PC-3 (cell line): ENCODE measurements around the gene RNF26. TPM values are rescaled to one million over a fixed set of nuclear protein-coding genes. Genes with fewer than 3 reads are reported as not detected.

Source experiments
- ATAC-seq: fragments of 200-7000 bp; cut with Tn5 transposase; 2 replicates; pipeline ENCODE4 v1.9.1; 2020; ENCODE audit warnings: mild to moderate bottlenecking, moderate library complexity
- BruUV-seq: library from RNA; stranded (reverse); fragments of 400-500 nt; replicated peaks from 2 replicates; lab custom pipeline; 2021; lab: Mats Ljungman, UMichigan
- CTCF ChIA-PET: fragments of 300-600 bp; sonication (Branson Sonifier 250); formaldehyde crosslinking; loops from one replicate; lab custom pipeline; 2022; ENCODE audit warnings: antibody characterized with exemption; lab: Charles Lee
- POLR2A ChIA-PET: fragments of 300-600 bp; sonication (Branson Sonifier 250); formaldehyde crosslinking; loops from one replicate; lab custom pipeline; 2022; ENCODE audit warnings: antibody characterized with exemption; ENCODE audit not compliant: unreplicated experiment; lab: Charles Lee
- DNase-seq: peaks from one replicate; pipeline ENCODE4 v3.0.0-alpha.2; 2015
- H2AFZ ChIP-seq: fragments of 300-600 bp; sonication (generic); 2 replicates; pipeline ENCODE4 v1.6.0; 2016; ENCODE audit warnings: antibody characterized with exemption, low read length
- H3F3A ChIP-seq: fragments of 300-600 bp; sonication (generic); one replicate; pipeline ENCODE4 v1.6.0; 2017; ENCODE audit warnings: antibody characterized with exemption, low read length, control low read depth, mild to moderate bottlenecking; ENCODE audit not compliant: unreplicated experiment
- H3K27ac ChIP-seq: fragments of 300-600 bp; sonication (generic); 2 replicates; pipeline ENCODE4 v1.5.1; 2016; ENCODE audit warnings: mild to moderate bottlenecking, low read length
- H3K27me3 ChIP-seq: fragments of 300-600 bp; sonication (generic); 2 replicates; pipeline ENCODE4 v1.6.1; 2016; ENCODE audit warnings: low read length, mixed read lengths
- H3K36me3 ChIP-seq: fragments of 300-600 bp; sonication (generic); 2 replicates; pipeline ENCODE4 v1.6.1; 2016; ENCODE audit warnings: low read depth, mixed run types, low read length, mixed read lengths
- H3K4me1 ChIP-seq: fragments of 300-600 bp; sonication (generic); 2 replicates; pipeline ENCODE4 v1.5.1; 2016; ENCODE audit warnings: low read length; ENCODE audit not compliant: insufficient read depth
- H3K4me2 ChIP-seq: fragments of 300-600 bp; sonication (generic); 2 replicates; pipeline ENCODE4 v1.6.0; 2016; ENCODE audit warnings: low read length
- H3K4me3 ChIP-seq: fragments of 300-600 bp; sonication (generic); 2 replicates; pipeline ENCODE4 v1.5.1; 2016; ENCODE audit warnings: mild to moderate bottlenecking, low read length, mixed read lengths
- H3K79me2 ChIP-seq: fragments of 300-600 bp; sonication (generic); 2 replicates; pipeline ENCODE4 v1.6.1; 2017; ENCODE audit warnings: low read length, mixed read lengths
- H3K9ac ChIP-seq: fragments of 300-600 bp; sonication (generic); 2 replicates; pipeline ENCODE4 v1.6.0; 2016; ENCODE audit warnings: mild to moderate bottlenecking, low read length
- H3K9me2 ChIP-seq: fragments of 300-600 bp; sonication (generic); replicated peaks from 2 replicates; pipeline ENCODE4 v1.6.1; 2016; ENCODE audit warnings: mixed run types, low read length, mixed read lengths
- H3K9me3 ChIP-seq: fragments of 300-600 bp; sonication (generic); 2 replicates; pipeline ENCODE4 v1.6.1; 2016; ENCODE audit warnings: low read length, mixed read lengths
- H4K20me1 ChIP-seq: fragments of 300-600 bp; sonication (generic); 2 replicates; pipeline ENCODE4 v1.6.1; 2016; ENCODE audit warnings: low read length, mixed read lengths
- EZH2 ChIP-seq: fragments of 300-600 bp; sonication (generic); IDR thresholded peaks from one replicate; pipeline ENCODE4 v1.6.1; 2017; ENCODE audit warnings: antibody characterized with exemption, mild to moderate bottlenecking, low read length; ENCODE audit not compliant: unreplicated experiment
- EZH2phosphoT487 ChIP-seq: fragments of 300-600 bp; sonication (generic); IDR thresholded peaks from 2 replicates; pipeline ENCODE4 v1.6.1; 2018; ENCODE audit warnings: mild to moderate bottlenecking, antibody characterized with exemption, low read length, borderline replicate concordance
- intact Hi-C: fragments of 100-400 bp; cut with micrococcal nuclease; formaldehyde crosslinking; loops from 2 replicates; pipeline ENCODE4 v1.9.0; 2023
- total RNA-seq: library from RNA; depleted of rRNA; stranded (reverse); fragments of >200 nt; gene quantifications from 2 replicates; pipeline ENCODE4 v1.2.3, GENCODE V29; 2014
- TF ChIP-seq, protein P1 (sequence below): fragments of 300-600 bp; sonication (generic); conservative IDR thresholded peaks from 2 replicates; pipeline ENCODE4 v1.5.1; 2017; ENCODE audit warnings: antibody characterized with exemption, low read depth, mild to moderate bottlenecking, low read length

The RNF26 gene
- total RNA-seq, 1 experiment from 2014 or later: 22.9 TPM

GRCh38 chr11:119305556-119306372 is 28.6 kb upstream of the RNF26 start:
- H3K36me3 ChIP-seq: peaks cover 48% of the 10 kb centered on the region; the same call in 1 of the 2 replicates
- no peak overlapping the region for H2AFZ ChIP-seq
- POLR2A ChIA-PET: no interaction called here
- no peak overlapping the region for H3K27ac ChIP-seq
- DNase-seq (no peak), ATAC-seq (no peak)
- no peak overlapping the region for H3K9ac ChIP-seq
- H3K4me1 ChIP-seq: no peaks in the 10 kb centered on the region
- no peaks in the 10 kb centered on the region for H3K9me2 ChIP-seq
- TF ChIP-seq EZH2 (no peak), EZH2phosphoT487 (no peak)
- TF ChIP-seq, protein P1, sequence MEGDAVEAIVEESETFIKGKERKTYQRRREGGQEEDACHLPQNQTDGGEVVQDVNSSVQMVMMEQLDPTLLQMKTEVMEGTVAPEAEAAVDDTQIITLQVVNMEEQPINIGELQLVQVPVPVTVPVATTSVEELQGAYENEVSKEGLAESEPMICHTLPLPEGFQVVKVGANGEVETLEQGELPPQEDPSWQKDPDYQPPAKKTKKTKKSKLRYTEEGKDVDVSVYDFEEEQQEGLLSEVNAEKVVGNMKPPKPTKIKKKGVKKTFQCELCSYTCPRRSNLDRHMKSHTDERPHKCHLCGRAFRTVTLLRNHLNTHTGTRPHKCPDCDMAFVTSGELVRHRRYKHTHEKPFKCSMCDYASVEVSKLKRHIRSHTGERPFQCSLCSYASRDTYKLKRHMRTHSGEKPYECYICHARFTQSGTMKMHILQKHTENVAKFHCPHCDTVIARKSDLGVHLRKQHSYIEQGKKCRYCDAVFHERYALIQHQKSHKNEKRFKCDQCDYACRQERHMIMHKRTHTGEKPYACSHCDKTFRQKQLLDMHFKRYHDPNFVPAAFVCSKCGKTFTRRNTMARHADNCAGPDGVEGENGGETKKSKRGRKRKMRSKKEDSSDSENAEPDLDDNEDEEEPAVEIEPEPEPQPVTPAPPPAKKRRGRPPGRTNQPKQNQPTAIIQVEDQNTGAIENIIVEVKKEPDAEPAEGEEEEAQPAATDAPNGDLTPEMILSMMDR: no peak
- CTCF ChIA-PET: no interaction called here
- intact Hi-C loops: no loop called here
- H3K4me3 ChIP-seq: no peak overlapping the region
- H3K79me2 ChIP-seq: no peaks in the 10 kb centered on the region
- no peaks in the 10 kb centered on the region for H3K9me3 ChIP-seq
- H3K27me3 ChIP-seq: no peaks in the 10 kb centered on the region
- no TSS peak for BruUV-seq
- H4K20me1 ChIP-seq: no peaks in the 10 kb centered on the region
- H3K4me2 ChIP-seq: no peak overlapping the region
- H3F3A ChIP-seq: no peaks in the 10 kb centered on the region

- intact Hi-C loops: no loop called here
- no peak overlapping the region for H3K4me3 ChIP-seq
- no peaks in the 10 kb centered on the region for H4K20me1 ChIP-seq
- no peak overlapping the region for H3K4me2 ChIP-seq
- H3K36me3 ChIP-seq: peaks cover 52% of the 10 kb centered on the region; the same call in 1 of the 2 replicates
- DNase-seq (no peak), ATAC-seq (0 out of 2 replicates have a peak, but pooled peaks have one; percentile 12)
- no TSS peak for BruUV-seq
- H2AFZ ChIP-seq: no peak overlapping the region
- H3K27ac ChIP-seq: no peak overlapping the region
- no peaks in the 10 kb centered on the region for H3K27me3 ChIP-seq
- no peaks in the 10 kb centered on the region for H3F3A ChIP-seq
- no peaks in the 10 kb centered on the region for H3K79me2 ChIP-seq
- no peak overlapping the region for H3K9ac ChIP-seq
- TF ChIP-seq, protein P1: no peak
- TF ChIP-seq EZH2: no peak
- no peak for TF ChIP-seq EZH2phosphoT487
- ChIA-PET POLR2A (interaction anchor here (0.6 kb wide), 1 partner anchor 27 kb away, joined by 7 read pairs; no protein-coding TSS in a partner anchor), CTCF (interaction anchor here (0.7 kb wide), 1 partner anchor 22 kb away, joined by 5 read pairs; no protein-coding TSS in a partner anchor)
- H3K9me3 ChIP-seq: no peaks in the 10 kb centered on the region
- no peaks in the 10 kb centered on the region for H3K9me2 ChIP-seq
- no peaks in the 10 kb centered on the region for H3K4me1 ChIP-seq
These were observed 27.9 kb upstream of the RNF26 start for GRCh38 chr11:119306373-119306890.
